Measurements from ENCODE around the gene MLANA. TPM values are rescaled to one million over a fixed set of nuclear protein-coding genes. Genes with fewer than 3 reads are reported as not detected.

The MLANA gene
- total and polyA plus RNA-seq, 2 experiments from 2014 or later: 0.24 TPM; not detected in 1

GRCh38 chr9:5845157-5845531 lies 45.5 kb upstream of the MLANA start:
- no peaks in the 10 kb centered on the region for H3K4me1 ChIP-seq (ENCODE audit: insufficient read depth)
- WGBS, 2 experiments (ENCODE audit: low coverage in 1 of 2, low lambda C conversion rate in 2 of 2, missing lambda C conversion rate in 2 of 2): 92 to 100% methylated on average over 1 of the region's 1 CpG
- no peaks in the 10 kb centered on the region for H3K9me3 ChIP-seq (ENCODE audit: low read depth)
- in situ Hi-C loops (cut with MboI): no loop called here
- H3K4me2 ChIP-seq (ENCODE audit: unreplicated experiment): no peak overlapping the region
- no peaks in the 10 kb centered on the region for H3F3A ChIP-seq (ENCODE audit: insufficient read depth)
- DNase-seq: no peak
- H3K9ac ChIP-seq: no peak overlapping the region
- H3K4me3 ChIP-seq: no peak overlapping the region
- no peak for TF ChIP-seq EZH2phosphoT487 (IDR thresholded peaks at IDR 0.05; ENCODE audit: insufficient read depth, low read depth)
- no peak for TF ChIP-seq EZH2 (IDR thresholded peaks at IDR 0.05; ENCODE audit: insufficient read depth, poor library complexity, severe bottlenecking)
- H3K36me3 ChIP-seq (ENCODE audit: low read depth): no peaks in the 10 kb centered on the region
- H3K9me2 ChIP-seq (ENCODE audit: insufficient read depth): no peaks in the 10 kb centered on the region
- H3K27ac ChIP-seq: no peak overlapping the region
- H2AFZ ChIP-seq: no peak overlapping the region
- H3K79me2 ChIP-seq (ENCODE audit: insufficient read depth): no peaks in the 10 kb centered on the region
- H4K20me1 ChIP-seq (ENCODE audit: insufficient read depth): no peaks in the 10 kb centered on the region
- H3K27me3 ChIP-seq (replicated peaks; ENCODE audit: insufficient read depth): no peaks in the 10 kb centered on the region

- Histone ChIP-seq H3F3A (ENCODE audit: insufficient read depth) (0 out of 2 replicates have a peak, but pooled peaks cover under 1% of the 10 kb centered on the region), H4K20me1 (ENCODE audit: insufficient read depth) (no peaks in the 10 kb centered on the region), H3K9me3 (ENCODE audit: low read depth) (no peaks in the 10 kb centered on the region), H3K9ac (no peak overlapping the region), H3K4me3 (no peak overlapping the region), H3K27me3 (replicated peaks; ENCODE audit: insufficient read depth) (no peaks in the 10 kb centered on the region), H3K4me1 (ENCODE audit: insufficient read depth) (no peaks in the 10 kb centered on the region), H2AFZ (no peak overlapping the region), H3K4me2 (ENCODE audit: unreplicated experiment) (no peak overlapping the region), H3K36me3 (ENCODE audit: low read depth) (no peaks in the 10 kb centered on the region), H3K9me2 (ENCODE audit: insufficient read depth) (no peaks in the 10 kb centered on the region), H3K79me2 (ENCODE audit: insufficient read depth) (no peaks in the 10 kb centered on the region), H3K27ac (no peak overlapping the region)
- WGBS, 2 experiments (ENCODE audit: low coverage in 1 of 2, low lambda C conversion rate in 2 of 2, missing lambda C conversion rate in 2 of 2): 72 to 80% methylated on average over 1 of the region's 1 CpG
- TF ChIP-seq EZH2phosphoT487 (IDR thresholded peaks at IDR 0.05; ENCODE audit: insufficient read depth, low read depth) (no peak), EZH2 (IDR thresholded peaks at IDR 0.05; ENCODE audit: insufficient read depth, poor library complexity, severe bottlenecking) (no peak)
- in situ Hi-C loops (cut with MboI): no loop called here
- no peak for DNase-seq
Measured at GRCh38 chr9:5846096-5846495, 44.6 kb upstream of the MLANA start.

GRCh38 chr9:5846501-5846921 lies 44.2 kb upstream of the MLANA start:
- Histone ChIP-seq H3K36me3 (ENCODE audit: low read depth) (no peaks in the 10 kb centered on the region), H3K79me2 (ENCODE audit: insufficient read depth) (no peaks in the 10 kb centered on the region), H3K9me2 (ENCODE audit: insufficient read depth) (no peaks in the 10 kb centered on the region), H3K27me3 (replicated peaks; ENCODE audit: insufficient read depth) (no peaks in the 10 kb centered on the region), H2AFZ (no peak overlapping the region), H3K9me3 (ENCODE audit: low read depth) (no peaks in the 10 kb centered on the region), H3K9ac (no peak overlapping the region), H3K4me1 (ENCODE audit: insufficient read depth) (no peaks in the 10 kb centered on the region), H3K4me2 (ENCODE audit: unreplicated experiment) (no peak overlapping the region), H3K4me3 (no peak overlapping the region), H4K20me1 (ENCODE audit: insufficient read depth) (no peaks in the 10 kb centered on the region), H3K27ac (no peak overlapping the region), H3F3A (ENCODE audit: insufficient read depth) (0 out of 2 replicates have a peak, but pooled peaks cover 3% of the 10 kb centered on the region)
- no peak for TF ChIP-seq EZH2phosphoT487 (IDR thresholded peaks at IDR 0.05; ENCODE audit: insufficient read depth, low read depth)
- WGBS, 2 experiments (ENCODE audit: low coverage in 1 of 2, low lambda C conversion rate in 2 of 2, missing lambda C conversion rate in 2 of 2): 77 to 82% methylated on average over 4 of the region's 4 CpGs
- in situ Hi-C loops (cut with MboI): no loop called here
- DNase-seq: peak; percentile 30

GRCh38 chr9:5848372-5848882 lies 42.3 kb upstream of the MLANA start:
- H3K4me3 ChIP-seq: no peak overlapping the region
- in situ Hi-C loops (cut with MboI): no loop called here
- H3K9me2 ChIP-seq (ENCODE audit: insufficient read depth): no peaks in the 10 kb centered on the region
- no peak overlapping the region for H3K27ac ChIP-seq
- 0 out of 2 replicates have a peak, but pooled peaks cover 3% of the 10 kb centered on the region for H3F3A ChIP-seq (ENCODE audit: insufficient read depth)
- H3K9me3 ChIP-seq (ENCODE audit: low read depth): no peaks in the 10 kb centered on the region
- no peak for DNase-seq
- no peak for TF ChIP-seq EZH2 (IDR thresholded peaks at IDR 0.05; ENCODE audit: insufficient read depth, poor library complexity, severe bottlenecking)
- no peak for TF ChIP-seq EZH2phosphoT487 (IDR thresholded peaks at IDR 0.05; ENCODE audit: insufficient read depth, low read depth)
- H3K36me3 ChIP-seq (ENCODE audit: low read depth): no peaks in the 10 kb centered on the region
- H3K4me2 ChIP-seq (ENCODE audit: unreplicated experiment): no peak overlapping the region
- WGBS, 2 experiments (ENCODE audit: low coverage in 1 of 2, low lambda C conversion rate in 2 of 2, missing lambda C conversion rate in 2 of 2): 71 to 74% methylated on average over 3 of the region's 3 CpGs
- H3K4me1 ChIP-seq (ENCODE audit: insufficient read depth): 0 out of 2 replicates have a peak, but pooled peaks cover 3% of the 10 kb centered on the region
- no peak overlapping the region for H3K9ac ChIP-seq
- H3K27me3 ChIP-seq (replicated peaks; ENCODE audit: insufficient read depth): no peaks in the 10 kb centered on the region
- H3K79me2 ChIP-seq (ENCODE audit: insufficient read depth): no peaks in the 10 kb centered on the region
- no peaks in the 10 kb centered on the region for H4K20me1 ChIP-seq (ENCODE audit: insufficient read depth)
- H2AFZ ChIP-seq: no peak overlapping the region

GRCh38 chr9:5850724-5851122 lies 40.0 kb upstream of the MLANA start:
- Histone ChIP-seq H3K9ac (no peak overlapping the region), H3K27me3 (replicated peaks; ENCODE audit: insufficient read depth) (no peaks in the 10 kb centered on the region), H3K4me2 (ENCODE audit: unreplicated experiment) (no peak overlapping the region), H3F3A (ENCODE audit: insufficient read depth) (0 out of 2 replicates have a peak, but pooled peaks cover 3% of the 10 kb centered on the region), H3K9me3 (ENCODE audit: low read depth) (no peaks in the 10 kb centered on the region), H3K4me1 (ENCODE audit: insufficient read depth) (0 out of 2 replicates have a peak, but pooled peaks cover 3% of the 10 kb centered on the region), H3K79me2 (ENCODE audit: insufficient read depth) (no peaks in the 10 kb centered on the region), H3K27ac (no peak overlapping the region), H2AFZ (no peak overlapping the region), H3K36me3 (ENCODE audit: low read depth) (no peaks in the 10 kb centered on the region), H3K4me3 (no peak overlapping the region), H4K20me1 (ENCODE audit: insufficient read depth) (no peaks in the 10 kb centered on the region), H3K9me2 (ENCODE audit: insufficient read depth) (no peaks in the 10 kb centered on the region)
- in situ Hi-C loops (cut with MboI): no loop called here
- no peak for DNase-seq
- TF ChIP-seq EZH2phosphoT487 (IDR thresholded peaks at IDR 0.05; ENCODE audit: insufficient read depth, low read depth) (no peak), EZH2 (IDR thresholded peaks at IDR 0.05; ENCODE audit: insufficient read depth, poor library complexity, severe bottlenecking) (no peak)

All from GM23248 (cell line).